HL-60/S4 treated with phorbol 12-myristate 13-acetate at 8.2 ng/mL for 4 days and 3 days (cell line): ENCODE results near the gene FERMT1.
"Not testable (repeated sequence)": the region's sequence is repeated elsewhere in the genome, so short reads cannot be mapped to it uniquely, and the experiment has no call there.

ENCODE experiments used
- in situ Hi-C: fragments of 300-500 bp; cut with MboI; formaldehyde crosslinking; loops from 2 replicates; pipeline ENCODE4 v1.15.0; 2022; ENCODE audit warnings: low sequenced_read_pairs

FERMT1 gene

GRCh38 chr20:6041808-6042265 is 81.0 kb downstream of the FERMT1 start:
- in situ Hi-C loops: no loop called here

- in situ Hi-C loops: no loop called here
Measured at GRCh38 chr20:6040958-6041807, 81.6 kb downstream of the FERMT1 start.

GRCh38 chr20:6040540-6040939 is 82.3 kb downstream of the FERMT1 start:
- in situ Hi-C loops: no loop called here

DNA sequence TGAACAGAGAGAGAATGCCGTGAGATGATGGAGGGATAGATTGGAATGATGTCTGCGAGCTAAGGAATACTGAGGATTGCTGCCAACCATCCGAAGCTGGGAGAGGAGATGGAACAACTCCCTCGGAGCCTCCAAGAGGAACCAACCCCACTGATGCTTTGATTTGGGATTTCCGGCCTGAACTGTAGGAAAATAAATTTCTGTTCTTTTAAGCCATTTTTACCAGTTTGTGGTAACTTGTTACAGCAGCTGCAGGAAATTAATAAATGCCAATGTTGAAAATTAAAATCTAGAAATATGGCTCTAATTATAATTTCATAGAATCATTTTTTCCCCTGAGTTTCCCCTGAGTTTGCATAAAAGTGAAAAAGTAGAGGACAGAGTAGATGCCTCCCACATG is 83.1 kb downstream of the FERMT1 start:
- in situ Hi-C loops: no loop called here

DNA sequence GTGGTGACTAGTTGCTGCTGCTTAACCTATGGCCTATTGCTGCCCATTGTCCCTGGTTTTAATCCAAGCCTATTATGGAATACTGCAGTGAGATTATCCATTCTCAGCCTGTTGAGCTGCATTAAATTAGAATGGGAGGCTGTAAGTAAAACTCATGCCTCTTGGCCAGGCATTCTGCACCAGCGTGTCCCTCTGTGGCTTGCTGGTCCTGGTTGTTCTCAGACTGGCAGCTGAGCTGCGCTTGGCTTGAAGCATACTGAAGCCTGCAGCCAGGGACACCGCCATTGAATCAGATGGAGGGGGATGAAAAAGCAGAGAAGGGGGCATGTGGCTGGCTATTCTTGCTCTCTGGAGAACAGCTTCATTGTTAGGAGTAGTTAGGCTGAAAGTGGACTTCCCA is 84.6 kb downstream of the FERMT1 start:
- in situ Hi-C loops: no loop called here

DNA sequence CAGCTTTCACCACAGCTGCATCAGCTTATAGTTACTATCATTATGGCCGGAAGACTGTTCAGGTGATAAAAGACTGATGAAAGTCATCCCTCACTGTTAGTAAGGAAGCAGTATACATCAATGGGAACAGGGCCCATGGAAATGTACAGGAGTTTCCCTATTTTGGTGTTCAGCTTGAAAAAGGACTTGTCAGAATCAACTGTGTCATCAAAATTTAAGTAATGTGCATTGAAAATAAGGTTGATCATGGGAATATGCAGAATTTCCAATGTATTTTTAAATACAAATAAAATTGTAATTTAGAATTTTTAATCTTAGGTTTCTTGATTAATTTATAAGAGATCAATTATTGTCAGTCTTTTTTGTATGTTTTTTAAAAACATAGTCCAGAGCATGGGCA is 85.7 kb downstream of the FERMT1 start:
- in situ Hi-C loops: no loop called here

DNA sequence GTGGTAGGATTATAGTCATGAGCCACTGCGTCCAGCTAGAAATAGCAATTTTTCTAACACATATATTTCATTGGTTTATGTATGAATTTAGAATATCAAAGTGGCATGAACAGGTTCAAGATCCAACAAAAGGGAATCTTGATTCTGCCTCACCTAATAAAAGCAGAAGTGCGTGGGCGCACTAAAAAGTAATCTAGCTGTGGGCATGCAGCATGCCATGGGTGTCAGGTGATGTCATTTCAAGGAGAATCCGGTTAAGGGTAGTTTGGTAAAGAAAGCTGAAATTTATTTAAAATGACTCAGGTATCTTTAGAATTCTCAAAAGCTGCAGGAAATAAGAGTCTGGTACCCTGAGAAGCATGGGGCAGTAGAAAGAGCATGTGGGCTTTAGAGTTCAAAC is 86.6 kb downstream of the FERMT1 start:
- in situ Hi-C loops: no loop called here

DNA sequence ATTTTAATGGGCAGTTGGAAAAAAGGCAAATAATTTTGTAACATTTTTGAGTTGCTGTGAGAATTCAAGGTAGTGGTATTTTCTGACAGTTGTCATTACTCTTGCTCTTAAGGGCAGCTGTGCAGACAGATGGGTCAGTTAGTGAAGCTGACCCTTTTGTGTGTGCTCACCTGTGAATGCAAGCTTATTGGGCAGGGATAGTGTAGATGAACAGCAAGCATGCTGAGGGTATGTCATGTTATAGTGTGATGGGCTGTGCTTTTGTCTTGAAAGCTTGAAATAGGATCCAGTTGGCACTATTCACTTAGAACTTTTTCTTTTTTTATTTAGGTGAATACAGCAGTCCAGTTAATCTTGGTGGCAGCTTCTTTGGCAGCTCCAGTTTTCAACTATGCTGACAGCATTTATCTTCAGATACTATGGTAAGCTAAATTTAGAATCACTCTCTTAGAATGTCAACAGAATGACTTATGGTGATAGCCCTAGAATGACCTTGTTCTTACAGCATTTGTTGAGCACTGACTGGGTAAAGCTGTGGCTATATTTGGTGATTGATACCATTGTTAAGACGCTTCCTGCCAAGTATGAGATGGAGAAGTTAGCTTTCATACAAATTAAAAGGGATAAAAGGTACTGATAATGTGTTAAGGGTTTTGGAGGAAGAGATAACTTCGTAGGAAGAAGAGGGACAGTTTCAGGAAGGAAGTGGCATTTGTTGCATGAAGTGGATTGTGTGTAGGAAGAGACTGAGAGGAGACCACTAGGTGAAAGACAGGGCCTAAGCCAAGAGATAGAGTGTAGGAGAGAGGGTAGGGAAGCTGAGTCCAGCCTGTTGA is 88.5 kb downstream of the FERMT1 start:
- in situ Hi-C loops: no loop called here

- in situ Hi-C loops: not testable (repeated sequence)
Measured at GRCh38 chr20:6032907-6033306, 89.9 kb downstream of the FERMT1 start.

DNA sequence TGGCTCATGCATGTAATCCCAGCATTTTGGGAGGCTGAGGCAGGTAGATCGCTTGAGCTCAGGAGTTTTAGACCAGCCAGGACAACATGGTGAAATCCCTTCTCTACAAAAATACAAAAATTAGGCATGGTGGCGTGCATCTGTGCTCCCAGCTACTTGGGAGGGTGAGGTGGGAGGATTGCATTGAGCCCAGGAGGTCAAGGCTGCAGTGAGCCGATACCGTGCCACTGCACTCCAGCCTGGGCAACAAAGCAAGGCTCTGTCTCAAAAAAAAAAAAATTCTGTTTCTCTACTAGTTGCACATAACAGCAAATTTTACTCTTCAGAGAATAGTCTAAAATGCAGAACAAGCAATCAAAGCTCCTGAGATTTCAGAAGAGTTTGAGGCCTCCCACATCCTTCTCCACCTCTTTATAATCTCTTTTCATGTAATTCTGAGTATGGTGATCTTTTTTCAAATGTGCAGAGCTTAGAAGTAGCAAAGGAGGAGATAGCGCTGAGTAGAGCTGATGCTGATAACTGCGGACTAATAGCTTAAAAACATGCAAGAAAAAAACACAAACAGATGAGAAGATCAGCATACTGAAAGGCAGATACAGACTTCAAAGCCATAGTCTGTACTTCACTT is 92.3 kb downstream of the FERMT1 start:
- in situ Hi-C loops: no loop called here

- in situ Hi-C loops: no loop called here
Measured at GRCh38 chr20:6029538-6029937, 93.3 kb downstream of the FERMT1 start.

DNA sequence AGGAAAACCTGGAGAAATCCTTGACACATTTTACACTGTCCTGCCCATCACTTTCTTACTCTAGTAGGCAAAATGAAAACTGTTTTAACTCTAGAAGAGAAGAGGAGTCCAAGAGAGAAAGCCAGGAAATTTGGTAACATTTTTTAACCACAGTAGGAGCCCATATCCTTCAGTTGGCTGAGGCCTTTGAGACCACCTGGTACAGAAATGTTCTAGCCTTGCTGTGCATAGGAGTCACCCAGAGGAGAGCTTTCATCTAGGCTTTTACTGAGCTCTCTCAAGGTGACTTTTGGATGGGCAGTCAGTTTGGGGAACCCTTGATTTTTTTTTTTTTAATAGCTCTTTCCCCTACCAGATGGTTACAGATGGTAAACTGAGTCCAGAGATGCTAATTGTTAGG is 94.0 kb downstream of the FERMT1 start:
- in situ Hi-C loops: no loop called here

DNA sequence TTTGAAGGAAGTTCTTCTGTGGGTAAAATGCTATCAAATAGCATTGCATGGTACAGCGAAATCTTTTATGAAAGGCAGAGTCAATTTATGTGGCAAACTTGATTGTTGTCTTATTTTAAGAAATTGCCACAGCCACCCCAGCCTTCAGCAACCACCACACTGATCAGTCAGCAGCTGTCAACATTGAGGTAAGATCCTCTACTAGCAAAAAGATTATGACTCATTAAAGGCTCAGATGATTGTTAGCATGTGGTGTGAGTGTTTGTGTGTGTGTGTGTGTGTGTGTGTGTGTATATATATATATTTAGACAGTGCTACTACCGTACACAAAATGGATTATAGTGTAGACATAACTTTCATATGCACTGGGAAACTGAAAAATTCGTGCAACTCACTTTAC is 96.8 kb downstream of the FERMT1 start:
- in situ Hi-C loops: no loop called here
